HL-60/S4 (cell line): ENCODE measurements around the gene POFUT1.
"Not testable (repeated sequence)": the region's sequence is repeated elsewhere in the genome, so short reads cannot be mapped to it uniquely, and the experiment has no call there.

ENCODE experiments used
- in situ Hi-C: fragments of 300-500 bp; cut with MboI; formaldehyde crosslinking; loops from 2 replicates; pipeline ENCODE4 v1.14.3; 2022; ENCODE audit warnings: low sequenced_read_pairs

The POFUT1 gene

GRCh38 chr20:32271620-32272019 is 63.9 kb downstream of the POFUT1 start:
- in situ Hi-C loops = no loop called here

- in situ Hi-C loops = no loop called here
Observed at GRCh38 chr20:32274359-32274758, 66.7 kb downstream of the POFUT1 start.

- in situ Hi-C loops = not testable (repeated sequence)
Observed at GRCh38 chr20:32275163-32275562, 67.5 kb downstream of the POFUT1 start.

DNA sequence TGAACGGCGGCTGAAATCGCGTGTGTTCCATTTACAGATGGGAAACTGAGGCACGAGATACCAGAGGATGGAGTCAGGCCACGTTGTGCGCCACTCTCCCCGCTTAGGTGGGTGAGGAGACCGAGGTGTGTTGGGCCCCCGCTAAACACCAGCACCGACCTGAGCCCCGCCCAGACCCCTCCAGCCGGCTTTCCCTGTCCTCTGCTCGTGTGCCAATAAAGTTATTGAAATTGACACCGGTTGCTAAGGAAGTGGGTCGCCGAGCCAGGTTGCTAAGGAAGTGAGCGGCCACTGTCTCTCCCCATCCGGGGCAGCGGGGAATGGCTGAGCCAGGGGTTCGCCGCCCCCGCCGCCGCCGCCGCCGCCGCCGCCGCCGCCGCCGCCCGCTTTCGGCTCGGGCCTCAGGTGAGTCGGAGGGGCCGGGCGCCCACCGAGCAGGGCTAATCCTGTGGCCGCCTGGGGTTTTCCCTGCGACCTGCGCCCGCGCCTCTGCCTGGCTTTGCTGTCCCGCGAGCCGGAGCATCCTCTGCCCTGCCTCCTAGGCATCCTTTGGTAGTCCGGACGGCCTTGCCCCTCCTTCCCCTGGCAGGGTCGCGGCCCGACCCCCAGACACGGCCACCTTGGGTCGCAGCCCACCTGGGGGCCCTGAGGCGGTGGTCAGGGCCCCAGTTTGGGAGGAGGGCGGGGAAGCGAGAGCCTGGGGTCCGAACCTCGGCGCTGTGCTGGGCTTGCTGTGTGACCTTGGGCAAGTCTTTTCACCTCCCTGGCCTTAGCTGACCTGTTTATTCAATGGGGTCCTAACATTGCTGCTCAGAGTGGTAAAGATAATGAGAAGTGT is 69.9 kb downstream of the POFUT1 start, which contains the start of gene KIF3B:
Gene KIF3B (plus strand): TSS at position 291 of the 838 bp plus-strand sequence. CDS start 32,127 bp downstream, outside the sequence.
- in situ Hi-C loops = no loop called here

DNA sequence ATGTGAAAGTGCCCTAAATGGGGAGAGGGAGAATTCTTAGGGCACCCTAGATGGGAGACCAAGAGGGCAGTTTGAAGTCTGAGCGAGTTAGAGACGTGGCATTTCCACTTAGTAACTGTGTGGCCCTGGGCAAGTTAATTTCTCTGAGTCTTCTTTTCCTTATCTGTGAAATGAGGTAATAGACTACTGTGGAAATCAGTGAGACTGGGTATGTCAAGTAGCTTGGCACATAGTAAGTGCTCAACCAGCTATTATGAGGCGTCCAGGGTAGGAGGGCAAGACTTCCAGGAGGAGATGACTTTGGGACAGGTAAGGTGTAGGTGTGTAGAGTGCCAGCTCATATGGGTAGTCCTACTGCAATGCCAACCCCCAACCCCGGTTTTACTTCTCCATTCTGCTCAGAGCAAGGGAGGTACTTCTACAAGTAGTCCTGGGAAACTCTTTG is 70.5 kb downstream of the POFUT1 start:
- in situ Hi-C loops = no loop called here

GRCh38 chr20:32281711-32282110 is 74.0 kb downstream of the POFUT1 start:
- in situ Hi-C loops = no loop called here

- in situ Hi-C loops = no loop called here
Observed at GRCh38 chr20:32282461-32282860, 74.8 kb downstream of the POFUT1 start.

DNA sequence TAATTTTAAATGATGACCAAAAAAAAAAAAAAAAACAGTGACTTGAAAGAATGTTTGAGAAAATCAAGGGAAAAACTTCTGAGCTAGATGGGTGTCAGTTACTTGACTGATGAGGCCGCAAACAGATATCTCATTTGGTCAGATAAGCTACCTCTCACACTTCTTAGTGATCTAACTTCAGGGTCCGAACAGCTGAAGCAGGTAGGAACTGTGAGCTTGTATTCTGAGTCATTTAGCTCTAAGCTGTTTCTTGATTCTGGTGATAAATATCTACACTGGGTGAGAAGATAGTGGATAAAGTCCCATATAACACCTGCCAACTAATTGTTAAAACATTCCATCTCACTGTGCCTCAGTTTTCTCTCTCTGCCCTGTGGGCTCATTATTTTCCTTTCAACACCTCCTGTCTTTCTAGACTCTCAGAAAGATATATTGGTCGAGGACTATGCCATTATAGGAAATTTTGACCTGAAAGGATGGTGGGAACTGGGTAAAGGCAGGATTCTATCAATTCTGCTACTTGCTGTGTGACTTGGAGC is 77.5 kb downstream of the POFUT1 start:
- in situ Hi-C loops = no loop called here

DNA sequence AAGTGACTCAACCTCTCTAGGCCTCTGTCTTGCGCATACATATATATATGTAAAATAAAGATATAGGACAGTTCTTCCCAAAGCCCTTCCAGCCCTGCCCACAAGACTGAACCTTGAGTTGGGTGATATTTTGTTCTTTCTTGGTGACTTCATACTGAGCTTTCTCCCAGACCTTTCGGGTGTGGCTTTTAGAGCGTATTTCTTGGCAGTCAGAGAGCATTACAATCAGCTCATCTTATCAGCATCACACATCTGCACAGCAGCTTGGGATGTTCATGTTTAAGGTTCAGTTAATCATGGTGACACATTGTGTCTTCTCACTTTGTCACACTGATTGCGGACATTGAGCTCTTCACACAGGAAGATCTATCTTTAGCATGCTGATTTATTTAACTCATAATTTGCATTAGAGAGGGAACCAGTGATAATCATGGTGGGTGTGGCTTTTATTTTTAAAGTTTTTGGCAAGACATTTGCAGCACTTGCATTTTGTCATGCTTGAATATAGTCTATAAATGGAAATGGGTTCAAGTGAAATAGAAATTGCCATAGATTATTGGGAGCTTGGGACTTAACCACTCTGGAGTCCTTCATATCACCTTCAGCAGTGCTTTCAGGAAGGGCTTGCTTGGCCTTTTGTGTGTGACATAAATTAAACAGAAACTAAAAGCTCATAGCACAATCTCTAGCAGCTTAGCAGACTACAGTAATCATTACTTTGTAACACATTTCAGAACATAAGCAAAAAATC is 78.1 kb downstream of the POFUT1 start:
- in situ Hi-C loops = no loop called here

- in situ Hi-C loops = no loop called here
Observed at GRCh38 chr20:32287231-32287638, 79.6 kb downstream of the POFUT1 start.
